ENCODE results near the gene TRIO.

Gene TRIO

GRCh38 chr5:14247054-14247386 lies 103.9 kb downstream of the TRIO start:
- POLR2A ChIA-PET = no interaction called here
- TF ChIP-seq, protein P1, sequence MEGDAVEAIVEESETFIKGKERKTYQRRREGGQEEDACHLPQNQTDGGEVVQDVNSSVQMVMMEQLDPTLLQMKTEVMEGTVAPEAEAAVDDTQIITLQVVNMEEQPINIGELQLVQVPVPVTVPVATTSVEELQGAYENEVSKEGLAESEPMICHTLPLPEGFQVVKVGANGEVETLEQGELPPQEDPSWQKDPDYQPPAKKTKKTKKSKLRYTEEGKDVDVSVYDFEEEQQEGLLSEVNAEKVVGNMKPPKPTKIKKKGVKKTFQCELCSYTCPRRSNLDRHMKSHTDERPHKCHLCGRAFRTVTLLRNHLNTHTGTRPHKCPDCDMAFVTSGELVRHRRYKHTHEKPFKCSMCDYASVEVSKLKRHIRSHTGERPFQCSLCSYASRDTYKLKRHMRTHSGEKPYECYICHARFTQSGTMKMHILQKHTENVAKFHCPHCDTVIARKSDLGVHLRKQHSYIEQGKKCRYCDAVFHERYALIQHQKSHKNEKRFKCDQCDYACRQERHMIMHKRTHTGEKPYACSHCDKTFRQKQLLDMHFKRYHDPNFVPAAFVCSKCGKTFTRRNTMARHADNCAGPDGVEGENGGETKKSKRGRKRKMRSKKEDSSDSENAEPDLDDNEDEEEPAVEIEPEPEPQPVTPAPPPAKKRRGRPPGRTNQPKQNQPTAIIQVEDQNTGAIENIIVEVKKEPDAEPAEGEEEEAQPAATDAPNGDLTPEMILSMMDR (IDR thresholded peaks at IDR 0.05; ENCODE audit: control extremely low read depth, extremely low read depth, low read depth, missing control alignments) = no peak
- no peak for DNase-seq (ENCODE audit: extremely low spot score)
- CTCF ChIA-PET = interaction anchor here (2.9 to 4.4 kb wide), 2 partner anchors 13 to 23 kb away, joined by 17 to 34 read pairs; no protein-coding TSS in a partner anchor

- ChIA-PET CTCF (interaction anchor here (0.8 to 4.4 kb wide), 6 partner anchors 11 to 139 kb away, joined by 3 to 34 read pairs (median 3); no protein-coding TSS in a partner anchor), POLR2A (interaction anchor here (0.5 kb wide), 1 partner anchor 177 kb away, joined by 4 read pairs; no protein-coding TSS in a partner anchor)
- TF ChIP-seq, protein P1 (IDR thresholded peaks at IDR 0.05; ENCODE audit: control extremely low read depth, extremely low read depth, low read depth, missing control alignments) = no peak
- no peak for DNase-seq (ENCODE audit: extremely low spot score)
These were observed 106.3 kb downstream of the TRIO start for GRCh38 chr5:14249258-14250082.

DNA sequence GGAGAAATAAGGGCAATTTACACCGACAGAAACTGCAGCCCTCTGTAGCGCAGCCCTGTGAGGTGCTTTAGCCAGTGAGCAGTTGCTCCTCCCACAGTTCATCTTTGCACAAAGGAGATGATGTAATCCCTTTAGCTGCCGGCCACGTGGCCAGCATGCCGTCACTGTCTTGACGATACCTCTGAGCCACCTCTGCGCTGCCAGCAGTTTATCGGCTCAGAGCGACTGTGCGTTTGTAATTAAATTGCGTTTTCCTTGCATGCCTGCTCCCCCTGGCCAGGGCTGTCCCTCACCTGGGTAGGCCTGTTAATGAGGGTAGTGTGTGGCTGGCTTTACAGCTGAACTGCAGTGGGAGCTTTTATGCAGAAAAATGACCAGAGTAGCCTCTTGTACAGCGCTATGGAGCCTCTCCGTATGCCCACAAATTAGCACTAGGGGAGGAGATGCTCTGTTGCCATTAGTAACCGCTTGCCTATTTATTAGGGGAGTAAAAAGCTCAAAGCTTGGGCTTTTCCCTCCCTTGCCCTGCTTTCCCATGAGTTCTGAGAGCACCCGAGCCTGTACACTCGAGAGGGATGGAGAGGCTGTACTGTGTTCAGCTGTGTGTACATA lies 107.0 kb downstream of the TRIO start:
- ChIA-PET POLR2A (interaction anchor here (0.5 kb wide), 1 partner anchor 178 kb away, joined by 4 read pairs; no protein-coding TSS in a partner anchor), CTCF (interaction anchor here (1.0 to 4.4 kb wide), 5 partner anchors 10 to 140 kb away, joined by 3 to 34 read pairs (median 10); no protein-coding TSS in a partner anchor)

GRCh38 chr5:14250748-14251701 lies 107.9 kb downstream of the TRIO start:
- no peak for DNase-seq (ENCODE audit: extremely low spot score)
- CTCF ChIA-PET = interaction anchor here (1.0 to 4.4 kb wide), 4 partner anchors 9 to 141 kb away, joined by 3 to 34 read pairs (median 6); no protein-coding TSS in a partner anchor
- POLR2A ChIA-PET = no interaction called here
- TF ChIP-seq, protein P1 (IDR thresholded peaks at IDR 0.05; ENCODE audit: control extremely low read depth, extremely low read depth, low read depth, missing control alignments) = no peak

More for the DNA sequence above, 107.0 kb downstream of the TRIO start:
- TF ChIP-seq, protein P1 (IDR thresholded peaks at IDR 0.05; ENCODE audit: control extremely low read depth, extremely low read depth, low read depth, missing control alignments) = no peak
- DNase-seq (ENCODE audit: extremely low spot score) = no peak

DNA sequence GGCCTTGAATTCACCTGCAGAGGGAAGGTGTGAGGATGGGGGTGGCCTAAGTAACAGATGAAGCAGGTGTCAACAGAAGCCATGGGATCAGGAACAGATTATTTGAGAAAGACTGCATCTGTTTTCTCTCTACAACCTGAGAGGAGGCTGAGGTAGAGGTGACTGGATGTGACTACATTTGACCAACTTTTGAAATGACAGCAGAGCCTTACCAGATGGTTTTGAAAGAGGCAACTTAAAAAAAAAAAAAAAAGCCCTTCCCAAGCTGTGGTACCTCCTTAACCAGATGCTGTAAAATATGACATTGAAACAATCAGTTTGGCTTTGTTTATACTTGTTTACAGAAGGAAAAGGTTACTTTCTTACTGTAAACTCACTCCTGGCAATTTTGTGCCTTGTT lies 108.6 kb downstream of the TRIO start:
- peak; percentile 36 for DNase-seq (ENCODE audit: extremely low spot score)
- POLR2A ChIA-PET = interaction anchor here (0.6 kb wide), 1 partner anchor 103 kb away, joined by 3 read pairs; no protein-coding TSS in a partner anchor
- CTCF ChIA-PET = interaction anchor here (1.9 kb wide), 1 partner anchor 19 kb away, joined by 10 read pairs; no protein-coding TSS in a partner anchor
- TF ChIP-seq, protein P1 (IDR thresholded peaks at IDR 0.05; ENCODE audit: control extremely low read depth, extremely low read depth, low read depth, missing control alignments) = no peak
